HG03571 (cell line): ENCODE measurements around the gene MAN1A1.

Experiments used
- ATAC-seq: cut with Tn5 transposase; IDR thresholded peaks from one replicate; pipeline ENCODE4 v1.9.1; 2021; ENCODE audit not compliant: unreplicated experiment

The MAN1A1 gene

GRCh38 chr6:119273272-119274196, 76.0 kb downstream of the MAN1A1 start:
- ATAC-seq = no peak

GRCh38 chr6:119270545-119270944, 79.0 kb downstream of the MAN1A1 start:
- no peak for ATAC-seq

- ATAC-seq = no peak
Measured at GRCh38 chr6:119269266-119270103, 80.1 kb downstream of the MAN1A1 start.

GRCh38 chr6:119267126-119267905, 82.2 kb downstream of the MAN1A1 start:
- ATAC-seq = no peak

GRCh38 chr6:119264854-119265397, 84.6 kb downstream of the MAN1A1 start:
- no peak for ATAC-seq

- no peak for ATAC-seq
Measured at GRCh38 chr6:119262612-119263011, 86.9 kb downstream of the MAN1A1 start.

- no peak for ATAC-seq
Measured at GRCh38 chr6:119261944-119262284, 87.6 kb downstream of the MAN1A1 start.

GRCh38 chr6:119259027-119259426, 90.5 kb downstream of the MAN1A1 start:
- ATAC-seq = no peak

- no peak for ATAC-seq
Measured at GRCh38 chr6:119257726-119258125, 91.8 kb downstream of the MAN1A1 start.

GRCh38 chr6:119256978-119257462, 92.5 kb downstream of the MAN1A1 start:
- ATAC-seq = no peak

GRCh38 chr6:119256392-119256791, 93.2 kb downstream of the MAN1A1 start:
- ATAC-seq = no peak

GRCh38 chr6:119255492-119255891, 94.1 kb downstream of the MAN1A1 start:
- ATAC-seq = no peak

GRCh38 chr6:119250036-119250435, 99.5 kb downstream of the MAN1A1 start:
- ATAC-seq = no peak

- ATAC-seq = no peak
Measured at GRCh38 chr6:119249319-119249718, 100.2 kb downstream of the MAN1A1 start.

GRCh38 chr6:119247504-119247903, 102.1 kb downstream of the MAN1A1 start:
- ATAC-seq = no peak

GRCh38 chr6:119243657-119244056, 105.9 kb downstream of the MAN1A1 start:
- no peak for ATAC-seq

GRCh38 chr6:119243037-119243436, 106.5 kb downstream of the MAN1A1 start:
- ATAC-seq = no peak

- no peak for ATAC-seq
Measured at GRCh38 chr6:119241540-119242309, 107.8 kb downstream of the MAN1A1 start.

- peak; percentile 42 for ATAC-seq
Measured at GRCh38 chr6:119241111-119241465, 108.5 kb downstream of the MAN1A1 start.
